Measurements from ENCODE around the gene MPI. TPM values are rescaled to one million over a fixed set of nuclear protein-coding genes. Genes with fewer than 3 reads are reported as not detected.

Gene MPI
- total RNA-seq, 1 donor from 2014 or later = 30.1 TPM

DNA sequence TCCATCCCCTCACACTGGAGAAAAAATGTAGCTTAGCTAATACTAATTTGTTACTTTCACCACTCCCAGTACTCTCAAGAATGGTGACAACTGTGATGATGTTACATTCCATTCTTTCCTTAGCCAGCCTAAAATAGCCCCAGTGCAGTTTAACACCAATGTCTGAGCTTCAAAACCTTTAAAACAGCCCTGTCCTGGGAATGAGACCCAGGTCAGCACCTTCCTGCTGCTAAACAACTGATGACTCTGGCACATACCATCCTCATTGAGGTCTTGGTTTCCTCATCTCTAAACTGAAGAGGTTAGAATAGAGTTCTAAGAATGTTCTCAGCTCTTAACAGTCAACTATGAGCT, 20.5 kb upstream of the MPI start:
- Mint-ChIP-seq H3K4me3 (ENCODE audit: unreplicated experiment) (no peak overlapping the region), H3K27me3 (ENCODE audit: unreplicated experiment) (no peaks in the 10 kb centered on the region), H3K27ac (ENCODE audit: unreplicated experiment) (peak overlapping the region; percentile 87), H3K36me3 (ENCODE audit: unreplicated experiment) (peaks cover 10% of the 10 kb centered on the region), H3K4me1 (ENCODE audit: unreplicated experiment) (peaks cover 62% of the 10 kb centered on the region), H3K9me3 (ENCODE audit: unreplicated experiment) (no peaks in the 10 kb centered on the region)
- DNase-seq (ENCODE audit: extremely low spot score, unreplicated experiment) = no peak
- TF ChIP-seq, protein P1, sequence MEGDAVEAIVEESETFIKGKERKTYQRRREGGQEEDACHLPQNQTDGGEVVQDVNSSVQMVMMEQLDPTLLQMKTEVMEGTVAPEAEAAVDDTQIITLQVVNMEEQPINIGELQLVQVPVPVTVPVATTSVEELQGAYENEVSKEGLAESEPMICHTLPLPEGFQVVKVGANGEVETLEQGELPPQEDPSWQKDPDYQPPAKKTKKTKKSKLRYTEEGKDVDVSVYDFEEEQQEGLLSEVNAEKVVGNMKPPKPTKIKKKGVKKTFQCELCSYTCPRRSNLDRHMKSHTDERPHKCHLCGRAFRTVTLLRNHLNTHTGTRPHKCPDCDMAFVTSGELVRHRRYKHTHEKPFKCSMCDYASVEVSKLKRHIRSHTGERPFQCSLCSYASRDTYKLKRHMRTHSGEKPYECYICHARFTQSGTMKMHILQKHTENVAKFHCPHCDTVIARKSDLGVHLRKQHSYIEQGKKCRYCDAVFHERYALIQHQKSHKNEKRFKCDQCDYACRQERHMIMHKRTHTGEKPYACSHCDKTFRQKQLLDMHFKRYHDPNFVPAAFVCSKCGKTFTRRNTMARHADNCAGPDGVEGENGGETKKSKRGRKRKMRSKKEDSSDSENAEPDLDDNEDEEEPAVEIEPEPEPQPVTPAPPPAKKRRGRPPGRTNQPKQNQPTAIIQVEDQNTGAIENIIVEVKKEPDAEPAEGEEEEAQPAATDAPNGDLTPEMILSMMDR (IDR thresholded peaks at IDR 0.05) = no peak

DNA sequence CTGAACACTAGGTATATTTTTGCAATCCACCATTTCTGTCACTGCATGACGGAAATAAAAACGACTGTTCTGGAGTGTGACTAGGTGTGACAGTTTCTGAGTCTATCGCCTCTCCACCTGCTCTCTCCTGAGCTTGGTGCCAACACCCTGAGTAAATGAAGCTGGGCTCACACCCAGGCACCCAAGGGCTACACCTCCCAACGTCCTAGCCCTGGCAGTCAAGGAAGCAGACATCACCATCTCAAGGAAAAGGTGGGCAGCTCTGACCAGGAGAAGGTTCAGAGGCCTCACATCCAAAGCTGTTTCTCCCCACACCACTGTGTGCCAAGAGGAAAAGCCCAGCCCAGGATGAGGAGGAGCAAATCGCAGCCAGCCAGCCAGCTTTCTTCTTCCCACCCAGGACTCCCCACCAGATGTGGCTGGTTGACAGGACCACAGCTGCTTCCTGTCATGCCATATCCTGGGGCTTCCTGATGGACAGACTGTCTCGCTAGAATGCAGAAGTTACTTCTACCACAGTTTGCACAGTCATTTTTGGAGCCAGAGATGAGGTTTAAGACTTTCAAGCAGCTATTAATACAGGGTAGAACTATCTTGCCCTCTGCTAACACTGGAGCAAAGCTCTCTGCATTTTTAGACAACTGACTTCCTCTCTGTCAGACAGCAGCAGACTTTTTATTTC, 20.0 kb upstream of the MPI start:
- peaks cover 60% of the 10 kb centered on the region for H3K4me1 Mint-ChIP-seq (ENCODE audit: unreplicated experiment)

DNA sequence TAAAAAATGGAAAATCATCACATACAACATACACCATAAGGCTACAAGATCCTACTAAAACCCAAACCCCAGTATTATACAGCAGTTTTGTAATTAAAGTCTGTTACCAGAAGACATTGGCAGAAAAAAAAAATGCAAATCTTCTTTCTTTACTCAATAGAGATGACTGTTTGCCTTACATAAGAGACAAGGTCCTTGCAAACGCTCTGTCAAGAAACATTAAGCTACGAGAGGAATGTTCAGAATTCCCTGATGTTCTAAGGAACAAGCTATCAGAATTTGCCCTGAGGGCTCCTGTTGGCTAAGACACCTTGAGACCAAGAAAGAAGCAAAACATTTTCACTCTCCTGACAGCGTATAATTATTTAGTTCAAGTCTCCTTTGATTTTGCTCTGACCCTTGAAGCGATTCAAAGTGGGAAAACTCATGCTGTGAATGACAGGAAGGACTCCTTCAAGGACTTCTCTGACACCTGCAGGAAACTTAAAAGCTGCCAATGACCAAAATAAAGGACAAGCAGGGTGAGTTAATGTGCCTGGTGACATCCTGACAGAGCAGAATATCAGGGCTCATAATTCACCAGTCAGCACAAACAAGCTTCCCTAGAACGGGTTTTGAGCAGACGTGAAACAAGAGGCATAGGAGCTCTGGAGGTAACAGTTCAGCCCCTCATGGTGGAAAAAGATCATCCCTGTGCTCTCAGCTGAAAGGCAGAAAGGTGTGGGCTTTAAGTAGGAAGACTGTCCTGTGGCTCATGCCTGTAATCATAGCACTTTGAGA, 19.2 kb upstream of the MPI start:
- DNase-seq (ENCODE audit: extremely low spot score, unreplicated experiment) = no peak
- peak overlapping the region; percentile 87 for H3K27ac Mint-ChIP-seq (ENCODE audit: unreplicated experiment)
- H3K4me1 Mint-ChIP-seq (ENCODE audit: unreplicated experiment) = peaks cover 57% of the 10 kb centered on the region

More for the DNA sequence above, 20.0 kb upstream of the MPI start:
- no peaks in the 10 kb centered on the region for H3K9me3 Mint-ChIP-seq (ENCODE audit: unreplicated experiment)
- no peak for DNase-seq (ENCODE audit: extremely low spot score, unreplicated experiment)
- no peaks in the 10 kb centered on the region for H3K27me3 Mint-ChIP-seq (ENCODE audit: unreplicated experiment)
- peak overlapping the region; percentile 63 for H3K4me3 Mint-ChIP-seq (ENCODE audit: unreplicated experiment)
- H3K36me3 Mint-ChIP-seq (ENCODE audit: unreplicated experiment) = peaks cover 8% of the 10 kb centered on the region
- TF ChIP-seq, protein P1 (IDR thresholded peaks at IDR 0.05) = no peak
- peak overlapping the region; percentile 87 for H3K27ac Mint-ChIP-seq (ENCODE audit: unreplicated experiment)

DNA sequence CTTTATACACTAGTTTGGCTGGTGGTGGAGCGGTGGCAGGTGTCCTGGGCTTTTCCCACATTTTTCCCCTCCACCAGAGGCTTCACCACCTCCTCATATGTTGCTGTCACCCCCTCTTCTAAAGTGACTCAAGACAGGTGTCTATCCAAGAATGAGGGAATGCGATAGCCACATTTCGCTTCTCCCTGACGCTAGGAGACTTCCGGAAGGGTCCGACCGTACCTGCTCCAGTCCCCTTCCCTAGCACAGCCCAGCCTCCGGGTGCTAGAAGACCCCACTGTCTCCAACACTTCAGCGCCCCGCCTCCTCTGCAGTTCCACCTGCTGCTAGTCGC, 17.2 kb upstream of the MPI start:
- Mint-ChIP-seq H3K4me3 (ENCODE audit: unreplicated experiment) (peak overlapping the region; percentile 95), H3K27me3 (ENCODE audit: unreplicated experiment) (peaks cover 9% of the 10 kb centered on the region), H3K36me3 (ENCODE audit: unreplicated experiment) (peaks cover 4% of the 10 kb centered on the region), H3K9me3 (ENCODE audit: unreplicated experiment) (no peaks in the 10 kb centered on the region), H3K27ac (ENCODE audit: unreplicated experiment) (peak overlapping the region; percentile 94), H3K4me1 (ENCODE audit: unreplicated experiment) (peaks cover 45% of the 10 kb centered on the region)
- no peak for DNase-seq (ENCODE audit: extremely low spot score, unreplicated experiment)
- TF ChIP-seq, protein P1 (IDR thresholded peaks at IDR 0.05) = no peak

More for the DNA sequence above, 19.2 kb upstream of the MPI start:
- TF ChIP-seq, protein P1 (IDR thresholded peaks at IDR 0.05) = no peak
- Mint-ChIP-seq H3K9me3 (ENCODE audit: unreplicated experiment) (no peaks in the 10 kb centered on the region), H3K36me3 (ENCODE audit: unreplicated experiment) (peaks cover 8% of the 10 kb centered on the region), H3K27me3 (ENCODE audit: unreplicated experiment) (no peaks in the 10 kb centered on the region), H3K4me3 (ENCODE audit: unreplicated experiment) (peak overlapping the region; percentile 63)

DNA sequence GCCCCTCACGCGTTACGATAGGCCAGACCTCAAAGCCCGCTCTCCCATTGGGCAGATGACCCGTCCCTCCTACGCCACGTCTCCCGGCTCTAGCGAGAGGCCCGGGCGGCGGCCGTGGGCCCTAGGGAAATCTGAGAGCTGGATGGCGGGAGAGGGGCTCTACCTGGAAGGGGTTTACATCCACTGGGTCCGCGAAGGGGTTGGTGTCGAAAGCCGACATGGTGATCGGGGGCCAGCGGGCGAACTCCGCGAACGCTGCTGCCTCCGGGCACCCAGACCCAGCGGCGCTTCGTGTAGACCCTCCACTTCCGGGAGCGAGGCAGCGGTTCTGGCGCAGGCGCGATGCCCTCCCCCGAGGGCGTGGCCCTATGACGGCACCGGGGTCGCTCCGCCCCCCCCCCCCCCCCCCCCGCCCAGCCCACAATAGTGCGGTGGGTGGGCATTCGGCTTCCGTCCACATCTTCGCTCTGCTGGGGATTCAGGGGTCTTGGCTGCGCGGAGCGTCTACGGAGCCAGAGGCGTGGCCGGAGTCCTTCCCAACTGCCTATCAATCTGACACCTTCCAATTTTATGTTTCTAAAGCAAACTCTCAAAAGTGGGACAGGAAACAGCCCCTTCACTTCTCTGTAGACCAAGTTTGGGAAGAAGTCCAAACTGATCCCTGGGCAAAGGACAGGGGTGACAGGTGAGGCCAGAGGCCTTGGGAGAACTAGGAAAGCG, 16.6 kb upstream of the MPI start, which contains the start of gene SCAMP2:
Gene SCAMP2, minus strand, starts transcription at position 330 of the 720 bp plus-strand sequence. Its CDS starts 110 bp downstream, at position 220.
- Mint-ChIP-seq H3K36me3 (ENCODE audit: unreplicated experiment) (no peaks in the 10 kb centered on the region), H3K4me1 (ENCODE audit: unreplicated experiment) (peaks cover 40% of the 10 kb centered on the region), H3K4me3 (ENCODE audit: unreplicated experiment) (peak within 1 kb of the TSS; percentile 95), H3K9me3 (ENCODE audit: unreplicated experiment) (no peaks in the 10 kb centered on the region), H3K27me3 (ENCODE audit: unreplicated experiment) (peaks cover 9% of the 10 kb centered on the region), H3K27ac (ENCODE audit: unreplicated experiment) (peak within 1 kb of the TSS; percentile 94)
- TF ChIP-seq, protein P1 (IDR thresholded peaks at IDR 0.05) = no peak
- peak; percentile 96 for DNase-seq (ENCODE audit: extremely low spot score, unreplicated experiment)

Measured in osteocyte (in vitro differentiated cells).